SK-N-SH (cell line): ENCODE results near the gene MAML3.

Experiments
- CTCF ChIP-seq: fragments of 200-600 bp; sonication (generic); IDR thresholded peaks from 2 replicates; pipeline ENCODE4 v1.6.1; 2017; ENCODE audit warnings: antibody characterized with exemption, mild to moderate bottlenecking, moderate library complexity
- EP300 ChIP-seq, 2 experiments: IDR thresholded peaks; 2 replicates each; pipeline versions ENCODE4 v1.4.0 to v1.6.1; 2012; ENCODE audit warnings: borderline replicate concordance in 1 of 2, low read depth in 1 of 2, low read length in 1 of 2
- FOXM1 ChIP-seq: IDR thresholded peaks from 2 replicates; pipeline ENCODE4 v1.4.0; 2012; ENCODE audit warnings: low read depth, mild to moderate bottlenecking
- RAD21 ChIP-seq: IDR thresholded peaks from 2 replicates; pipeline ENCODE4 v1.6.1; 2012; ENCODE audit warnings: mild to moderate bottlenecking, low read length
- TAF1 ChIP-seq: IDR thresholded peaks from 2 replicates; pipeline ENCODE4 v1.6.1; 2012; ENCODE audit warnings: low read depth, mild to moderate bottlenecking, low read length, moderate library complexity, borderline replicate concordance
- TCF12 ChIP-seq: IDR thresholded peaks from 2 replicates; pipeline ENCODE4 v1.4.0; 2012
- YY1 ChIP-seq: IDR thresholded peaks from 2 replicates; pipeline ENCODE4 v1.4.0; 2012; ENCODE audit warnings: low read depth, mild to moderate bottlenecking
- TF ChIP-seq, protein P1 (sequence below): IDR thresholded peaks from 2 replicates; pipeline ENCODE4 v1.6.1; 2012; ENCODE audit warnings: mild to moderate bottlenecking, low read depth, low read length, moderate library complexity

GRCh38 chr4:140078366-140078765 lies 75.6 kb downstream of the MAML3 start:
- TF ChIP-seq EP300 (IDR thresholded peaks at IDR 0.05; ENCODE audit: borderline replicate concordance in 1 of 2, low read depth in 1 of 2, low read length in 1 of 2) = no peak
- TF ChIP-seq, protein P1, sequence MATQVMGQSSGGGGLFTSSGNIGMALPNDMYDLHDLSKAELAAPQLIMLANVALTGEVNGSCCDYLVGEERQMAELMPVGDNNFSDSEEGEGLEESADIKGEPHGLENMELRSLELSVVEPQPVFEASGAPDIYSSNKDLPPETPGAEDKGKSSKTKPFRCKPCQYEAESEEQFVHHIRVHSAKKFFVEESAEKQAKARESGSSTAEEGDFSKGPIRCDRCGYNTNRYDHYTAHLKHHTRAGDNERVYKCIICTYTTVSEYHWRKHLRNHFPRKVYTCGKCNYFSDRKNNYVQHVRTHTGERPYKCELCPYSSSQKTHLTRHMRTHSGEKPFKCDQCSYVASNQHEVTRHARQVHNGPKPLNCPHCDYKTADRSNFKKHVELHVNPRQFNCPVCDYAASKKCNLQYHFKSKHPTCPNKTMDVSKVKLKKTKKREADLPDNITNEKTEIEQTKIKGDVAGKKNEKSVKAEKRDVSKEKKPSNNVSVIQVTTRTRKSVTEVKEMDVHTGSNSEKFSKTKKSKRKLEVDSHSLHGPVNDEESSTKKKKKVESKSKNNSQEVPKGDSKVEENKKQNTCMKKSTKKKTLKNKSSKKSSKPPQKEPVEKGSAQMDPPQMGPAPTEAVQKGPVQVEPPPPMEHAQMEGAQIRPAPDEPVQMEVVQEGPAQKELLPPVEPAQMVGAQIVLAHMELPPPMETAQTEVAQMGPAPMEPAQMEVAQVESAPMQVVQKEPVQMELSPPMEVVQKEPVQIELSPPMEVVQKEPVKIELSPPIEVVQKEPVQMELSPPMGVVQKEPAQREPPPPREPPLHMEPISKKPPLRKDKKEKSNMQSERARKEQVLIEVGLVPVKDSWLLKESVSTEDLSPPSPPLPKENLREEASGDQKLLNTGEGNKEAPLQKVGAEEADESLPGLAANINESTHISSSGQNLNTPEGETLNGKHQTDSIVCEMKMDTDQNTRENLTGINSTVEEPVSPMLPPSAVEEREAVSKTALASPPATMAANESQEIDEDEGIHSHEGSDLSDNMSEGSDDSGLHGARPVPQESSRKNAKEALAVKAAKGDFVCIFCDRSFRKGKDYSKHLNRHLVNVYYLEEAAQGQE = no peak
- TF ChIP-seq CTCF = no peak
- TF ChIP-seq FOXM1 = no peak
- no peak for TF ChIP-seq YY1
- TF ChIP-seq TAF1 = no peak
- TF ChIP-seq RAD21 = no peak
- TF ChIP-seq TCF12 = no peak
